ENCODE results near the gene TPM1.

TPM1 gene

GRCh38 chr15:63034578-63034977 is 8.0 kb upstream of the TPM1 start:
- peaks cover 8% of the 10 kb centered on the region for H3K4me1 ChIP-seq (ENCODE audit: control insufficient read depth, insufficient read depth, low read length)
- no peak for DNase-seq (ENCODE audit: low read depth)
- no peaks in the 10 kb centered on the region for H3K36me3 ChIP-seq (ENCODE audit: control insufficient read depth, insufficient read depth, low read length, severe bottlenecking)
- H3K4me3 ChIP-seq (ENCODE audit: low read length), result no peak overlapping the region
- no peaks in the 10 kb centered on the region for H3K27me3 ChIP-seq (replicated peaks; ENCODE audit: control insufficient read depth, insufficient read depth, low read length)
- no peaks in the 10 kb centered on the region for H3K9me3 ChIP-seq (ENCODE audit: control insufficient read depth, low read length)
- no peak overlapping the region for H3K9ac ChIP-seq (ENCODE audit: low read length)

DNA sequence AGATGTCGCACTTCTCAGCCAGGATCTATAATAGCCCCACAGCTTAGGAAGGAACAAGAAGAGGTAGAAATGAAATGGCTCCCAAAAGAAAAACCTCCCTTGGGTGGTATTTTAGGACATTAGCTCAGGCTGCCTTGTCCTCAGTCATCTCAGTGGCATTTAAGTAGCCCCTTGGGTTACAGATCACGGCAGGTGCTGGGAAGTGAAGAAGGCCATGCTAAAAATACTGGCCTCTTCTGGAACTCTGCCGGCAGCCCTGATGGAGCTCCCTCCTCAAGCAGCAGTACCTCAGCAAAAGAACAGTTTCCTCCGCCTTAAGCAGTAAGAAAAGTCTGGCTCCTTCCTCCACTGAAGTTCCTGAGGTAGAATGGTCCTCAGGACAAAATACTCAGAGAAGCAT is 7.3 kb upstream of the TPM1 start:
- no peak overlapping the region for H3K9ac ChIP-seq (ENCODE audit: low read length)
- no peaks in the 10 kb centered on the region for H3K9me3 ChIP-seq (ENCODE audit: control insufficient read depth, low read length)
- no peaks in the 10 kb centered on the region for H3K27me3 ChIP-seq (replicated peaks; ENCODE audit: control insufficient read depth, insufficient read depth, low read length)
- DNase-seq (ENCODE audit: low read depth), result no peak
- H3K4me3 ChIP-seq (ENCODE audit: low read length), result no peak overlapping the region
- H3K4me1 ChIP-seq (ENCODE audit: control insufficient read depth, insufficient read depth, low read length), result peaks cover 3% of the 10 kb centered on the region
- H3K36me3 ChIP-seq (ENCODE audit: control insufficient read depth, insufficient read depth, low read length, severe bottlenecking), result no peaks in the 10 kb centered on the region

DNA sequence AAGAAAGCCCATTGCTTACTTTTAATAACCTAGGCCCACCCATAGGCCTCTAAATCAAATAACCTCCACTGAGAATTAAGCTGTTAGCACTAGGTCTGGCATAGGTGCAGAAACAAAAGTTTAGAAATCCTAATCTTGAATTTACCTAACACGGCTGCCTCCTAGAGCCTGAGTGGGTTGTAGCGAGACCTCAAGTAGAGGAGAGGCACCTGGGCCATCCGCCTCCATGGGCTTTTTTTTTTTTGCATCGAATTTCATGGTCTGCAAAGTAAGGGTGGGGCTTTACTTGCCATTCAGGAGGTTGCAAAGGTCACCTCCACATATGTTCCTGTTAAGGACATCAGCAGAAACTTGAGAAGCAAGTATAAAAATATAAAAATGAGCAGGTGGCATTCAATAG is 6.6 kb upstream of the TPM1 start:
- DNase-seq (ENCODE audit: low read depth), result no peak
- Histone ChIP-seq H3K4me3 (ENCODE audit: low read length) (no peak overlapping the region), H3K36me3 (ENCODE audit: control insufficient read depth, insufficient read depth, low read length, severe bottlenecking) (no peaks in the 10 kb centered on the region)

GRCh38 chr15:63037976-63038720 is 4.4 kb upstream of the TPM1 start:
- Histone ChIP-seq H3K27me3 (replicated peaks; ENCODE audit: control insufficient read depth, insufficient read depth, low read length) (no peaks in the 10 kb centered on the region), H3K4me3 (ENCODE audit: low read length) (no peak overlapping the region), H3K4me1 (ENCODE audit: control insufficient read depth, insufficient read depth, low read length) (no peaks in the 10 kb centered on the region), H3K9me3 (ENCODE audit: control insufficient read depth, low read length) (no peaks in the 10 kb centered on the region), H3K9ac (ENCODE audit: low read length) (no peak overlapping the region), H3K36me3 (ENCODE audit: control insufficient read depth, insufficient read depth, low read length, severe bottlenecking) (no peaks in the 10 kb centered on the region)
- DNase-seq (ENCODE audit: low read depth), result peak; percentile 55

More for the DNA sequence above, 6.6 kb upstream of the TPM1 start:
- Histone ChIP-seq H3K9ac (ENCODE audit: low read length) (no peak overlapping the region), H3K27me3 (replicated peaks; ENCODE audit: control insufficient read depth, insufficient read depth, low read length) (no peaks in the 10 kb centered on the region), H3K9me3 (ENCODE audit: control insufficient read depth, low read length) (no peaks in the 10 kb centered on the region), H3K4me1 (ENCODE audit: control insufficient read depth, insufficient read depth, low read length) (no peaks in the 10 kb centered on the region)

DNA sequence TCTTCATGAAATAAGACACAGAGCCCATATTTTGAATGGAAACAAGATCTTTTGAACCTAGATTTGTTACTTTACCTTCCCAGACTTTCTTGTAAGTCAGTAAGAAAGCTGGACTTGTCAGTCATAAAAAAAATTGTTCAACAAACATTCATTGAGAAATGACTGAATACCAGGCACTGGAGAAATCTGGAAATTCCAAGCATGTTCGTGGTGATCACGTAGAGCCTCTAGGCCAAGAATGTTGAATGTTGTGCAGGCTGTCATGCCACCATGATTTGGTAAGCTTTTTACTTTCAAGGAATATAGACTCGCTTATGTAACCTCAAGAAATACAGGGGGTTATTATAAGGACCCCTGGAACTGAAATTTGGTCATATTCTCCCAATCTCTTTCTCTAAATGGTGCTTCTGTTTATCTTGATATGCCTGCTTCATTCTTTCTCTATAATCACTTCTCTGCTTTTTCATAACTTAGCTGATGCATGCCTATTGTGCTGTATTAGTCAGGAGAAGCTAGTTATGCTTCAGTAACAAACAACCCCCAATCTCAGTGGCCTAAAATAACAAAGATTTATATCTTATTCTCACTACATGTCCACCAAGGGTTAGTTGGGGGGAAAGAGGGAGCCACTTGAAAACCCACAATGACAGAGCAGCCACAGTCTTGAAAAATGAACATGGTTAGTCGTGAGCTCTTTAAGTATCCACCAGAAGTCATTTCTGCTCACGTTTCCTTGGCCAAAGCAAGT is 3.4 kb upstream of the TPM1 start:
- no peaks in the 10 kb centered on the region for H3K9me3 ChIP-seq (ENCODE audit: control insufficient read depth, low read length)
- H3K4me3 ChIP-seq (ENCODE audit: low read length), result no peak overlapping the region
- no peaks in the 10 kb centered on the region for H3K4me1 ChIP-seq (ENCODE audit: control insufficient read depth, insufficient read depth, low read length)
- no peaks in the 10 kb centered on the region for H3K27me3 ChIP-seq (replicated peaks; ENCODE audit: control insufficient read depth, insufficient read depth, low read length)
- H3K36me3 ChIP-seq (ENCODE audit: control insufficient read depth, insufficient read depth, low read length, severe bottlenecking), result no peaks in the 10 kb centered on the region
- DNase-seq (ENCODE audit: low read depth), result peak; percentile 89
- no peak overlapping the region for H3K9ac ChIP-seq (ENCODE audit: low read length)

GRCh38 chr15:63039811-63040210 is 2.7 kb upstream of the TPM1 start:
- Histone ChIP-seq H3K36me3 (ENCODE audit: control insufficient read depth, insufficient read depth, low read length, severe bottlenecking) (no peaks in the 10 kb centered on the region), H3K9me3 (ENCODE audit: control insufficient read depth, low read length) (no peaks in the 10 kb centered on the region), H3K4me3 (ENCODE audit: low read length) (no peak overlapping the region), H3K27me3 (replicated peaks; ENCODE audit: control insufficient read depth, insufficient read depth, low read length) (no peaks in the 10 kb centered on the region), H3K9ac (ENCODE audit: low read length) (no peak overlapping the region), H3K4me1 (ENCODE audit: control insufficient read depth, insufficient read depth, low read length) (peaks cover under 1% of the 10 kb centered on the region)
- DNase-seq (ENCODE audit: low read depth), result no peak

GRCh38 chr15:63040509-63040908 is 2.0 kb upstream of the TPM1 start:
- DNase-seq (ENCODE audit: low read depth), result no peak
- H3K9ac ChIP-seq (ENCODE audit: low read length), result no peak overlapping the region
- H3K4me3 ChIP-seq (ENCODE audit: low read length), result no peak overlapping the region
- H3K9me3 ChIP-seq (ENCODE audit: control insufficient read depth, low read length), result no peaks in the 10 kb centered on the region
- H3K36me3 ChIP-seq (ENCODE audit: control insufficient read depth, insufficient read depth, low read length, severe bottlenecking), result no peaks in the 10 kb centered on the region
- H3K27me3 ChIP-seq (replicated peaks; ENCODE audit: control insufficient read depth, insufficient read depth, low read length), result no peaks in the 10 kb centered on the region
- peaks cover 7% of the 10 kb centered on the region for H3K4me1 ChIP-seq (ENCODE audit: control insufficient read depth, insufficient read depth, low read length)

DNA sequence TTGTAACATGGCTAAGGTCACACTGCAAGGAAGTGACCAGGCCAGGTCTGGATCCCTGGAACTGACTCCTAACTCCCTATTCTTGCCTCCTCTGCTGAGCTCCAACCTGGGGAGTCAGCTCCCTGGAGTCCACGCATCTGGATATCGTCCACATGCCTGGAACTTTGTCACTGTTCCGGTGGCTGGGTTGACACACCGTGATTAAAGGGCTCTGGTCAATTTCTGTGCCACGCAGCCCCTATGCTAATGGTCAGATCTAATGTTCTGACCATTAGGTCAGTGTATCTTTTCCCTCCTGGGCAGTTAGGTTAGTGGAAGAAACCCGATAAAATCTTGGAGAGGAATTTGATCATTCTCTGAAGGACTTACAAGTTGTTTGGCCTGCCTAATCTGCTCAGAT is 1.6 kb upstream of the TPM1 start:
- H3K4me1 ChIP-seq (ENCODE audit: control insufficient read depth, insufficient read depth, low read length), result peaks cover 10% of the 10 kb centered on the region
- H3K36me3 ChIP-seq (ENCODE audit: control insufficient read depth, insufficient read depth, low read length, severe bottlenecking), result no peaks in the 10 kb centered on the region
- H3K9ac ChIP-seq (ENCODE audit: low read length), result no peak overlapping the region
- H3K9me3 ChIP-seq (ENCODE audit: control insufficient read depth, low read length), result no peaks in the 10 kb centered on the region
- H3K27me3 ChIP-seq (replicated peaks; ENCODE audit: control insufficient read depth, insufficient read depth, low read length), result no peaks in the 10 kb centered on the region
- H3K4me3 ChIP-seq (ENCODE audit: low read length), result no peak overlapping the region
- no peak for DNase-seq (ENCODE audit: low read depth)

GRCh38 chr15:63041402-63041973 is 1.1 kb upstream of the TPM1 start:
- peak overlapping the region; percentile 42 for H3K4me3 ChIP-seq (ENCODE audit: low read length)
- no peak for DNase-seq (ENCODE audit: low read depth)
- H3K9ac ChIP-seq (ENCODE audit: low read length), result no peak overlapping the region
- H3K36me3 ChIP-seq (ENCODE audit: control insufficient read depth, insufficient read depth, low read length, severe bottlenecking), result no peaks in the 10 kb centered on the region
- H3K4me1 ChIP-seq (ENCODE audit: control insufficient read depth, insufficient read depth, low read length), result peaks cover 15% of the 10 kb centered on the region
- no peaks in the 10 kb centered on the region for H3K27me3 ChIP-seq (replicated peaks; ENCODE audit: control insufficient read depth, insufficient read depth, low read length)
- H3K9me3 ChIP-seq (ENCODE audit: control insufficient read depth, low read length), result no peaks in the 10 kb centered on the region

DNA sequence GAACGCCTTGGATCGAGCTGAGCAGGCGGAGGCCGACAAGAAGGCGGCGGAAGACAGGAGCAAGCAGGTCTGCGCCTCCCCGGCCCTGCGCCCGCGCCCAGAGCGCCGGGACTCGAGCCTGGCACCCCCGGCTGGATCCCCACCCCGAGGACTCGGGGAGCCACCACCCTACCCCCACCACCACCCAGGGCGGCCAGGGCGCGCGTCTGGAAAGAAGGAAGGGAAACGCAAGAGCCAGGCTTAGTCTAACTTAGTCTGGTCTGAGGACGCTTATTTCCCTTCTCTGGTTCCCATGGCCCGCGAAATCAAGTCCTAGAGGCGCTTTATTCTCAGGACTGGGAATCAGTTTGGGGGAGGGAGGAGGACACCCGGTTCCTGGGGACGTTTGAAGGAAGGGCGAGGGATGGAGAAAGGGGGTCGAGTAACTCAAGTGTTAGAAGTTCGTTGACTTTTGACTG is 359 bp downstream of the TPM1 start:
- Histone ChIP-seq H3K4me1 (ENCODE audit: control insufficient read depth, insufficient read depth, low read length) (peaks cover 28% of the 10 kb centered on the region), H3K9ac (ENCODE audit: low read length) (peak overlapping the region; percentile 84), H3K36me3 (ENCODE audit: control insufficient read depth, insufficient read depth, low read length, severe bottlenecking) (no peaks in the 10 kb centered on the region), H3K4me3 (ENCODE audit: low read length) (peak overlapping the region; percentile 81), H3K9me3 (ENCODE audit: control insufficient read depth, low read length) (no peaks in the 10 kb centered on the region), H3K27me3 (replicated peaks; ENCODE audit: control insufficient read depth, insufficient read depth, low read length) (no peaks in the 10 kb centered on the region)
- DNase-seq (ENCODE audit: low read depth), result peak; percentile 65

DNA sequence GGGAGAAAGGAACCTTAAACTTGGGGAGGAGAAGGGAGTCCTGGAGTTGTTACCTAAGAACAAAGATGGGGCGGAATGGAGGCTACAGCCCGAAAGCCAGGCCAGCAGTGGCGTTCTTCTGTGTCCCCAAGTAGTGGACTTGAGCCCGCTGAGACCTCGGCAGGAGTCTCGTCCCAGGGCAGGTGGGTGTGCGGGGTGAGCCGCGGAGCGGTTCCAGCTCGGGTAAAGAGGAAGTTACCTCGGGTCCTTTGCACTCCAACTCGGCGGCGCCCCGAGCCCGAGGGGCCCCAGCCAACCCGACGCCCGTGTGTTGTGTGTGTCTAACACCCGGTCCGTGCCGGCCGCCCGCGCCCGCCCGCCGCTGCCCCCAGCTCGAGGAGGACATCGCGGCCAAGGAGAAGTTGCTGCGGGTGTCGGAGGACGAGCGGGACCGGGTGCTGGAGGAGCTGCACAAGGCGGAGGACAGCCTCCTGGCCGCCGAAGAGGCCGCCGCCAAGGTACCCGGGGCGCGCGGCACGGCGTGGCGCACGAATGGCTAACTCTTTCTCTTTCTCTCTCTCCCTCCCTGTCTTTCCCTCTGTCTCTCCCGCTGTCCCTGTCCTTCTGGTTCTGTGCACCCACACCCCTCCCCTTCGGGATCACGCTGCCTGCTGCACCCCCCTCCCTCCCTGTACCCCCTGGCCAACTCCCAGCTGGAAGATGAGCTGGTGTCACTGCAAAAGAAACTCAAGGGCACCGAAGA is 959 bp downstream of the TPM1 start:
- no peaks in the 10 kb centered on the region for H3K36me3 ChIP-seq (ENCODE audit: control insufficient read depth, insufficient read depth, low read length, severe bottlenecking)
- H3K9me3 ChIP-seq (ENCODE audit: control insufficient read depth, low read length), result no peaks in the 10 kb centered on the region
- DNase-seq (ENCODE audit: low read depth), result peak; percentile 54
- H3K4me1 ChIP-seq (ENCODE audit: control insufficient read depth, insufficient read depth, low read length), result peaks cover 28% of the 10 kb centered on the region
- H3K9ac ChIP-seq (ENCODE audit: low read length), result peak overlapping the region; percentile 84
- H3K4me3 ChIP-seq (ENCODE audit: low read length), result peak overlapping the region; percentile 81
- H3K27me3 ChIP-seq (replicated peaks; ENCODE audit: control insufficient read depth, insufficient read depth, low read length), result no peaks in the 10 kb centered on the region
